Right renal cortex interstitium (tissue), 3 donors: ENCODE measurements around the gene SORBS1. TPM values are rescaled to one million over a fixed set of nuclear protein-coding genes. Genes with fewer than 3 reads are reported as not detected.

ENCODE experiments used
- DNase-seq, 3 donors: peaks; one replicate each; pipeline ENCODE4 v3.0.0-alpha.2; 2013; ENCODE audit warnings: low read depth in 3 of 3, low spot score in 2 of 3
- polyA plus RNA-seq, 3 donors: library from polyadenylated mRNA; unstranded; fragments of 120-200 nt; gene quantifications; one replicate each; pipeline ENCODE4 v1.2.1, GENCODE V29; 2013; ENCODE audit not compliant: insufficient read length in 3 of 3

Gene SORBS1
- polyA plus RNA-seq, 3 donors = 26.1 to 27.9 (median 26.6) TPM

DNA sequence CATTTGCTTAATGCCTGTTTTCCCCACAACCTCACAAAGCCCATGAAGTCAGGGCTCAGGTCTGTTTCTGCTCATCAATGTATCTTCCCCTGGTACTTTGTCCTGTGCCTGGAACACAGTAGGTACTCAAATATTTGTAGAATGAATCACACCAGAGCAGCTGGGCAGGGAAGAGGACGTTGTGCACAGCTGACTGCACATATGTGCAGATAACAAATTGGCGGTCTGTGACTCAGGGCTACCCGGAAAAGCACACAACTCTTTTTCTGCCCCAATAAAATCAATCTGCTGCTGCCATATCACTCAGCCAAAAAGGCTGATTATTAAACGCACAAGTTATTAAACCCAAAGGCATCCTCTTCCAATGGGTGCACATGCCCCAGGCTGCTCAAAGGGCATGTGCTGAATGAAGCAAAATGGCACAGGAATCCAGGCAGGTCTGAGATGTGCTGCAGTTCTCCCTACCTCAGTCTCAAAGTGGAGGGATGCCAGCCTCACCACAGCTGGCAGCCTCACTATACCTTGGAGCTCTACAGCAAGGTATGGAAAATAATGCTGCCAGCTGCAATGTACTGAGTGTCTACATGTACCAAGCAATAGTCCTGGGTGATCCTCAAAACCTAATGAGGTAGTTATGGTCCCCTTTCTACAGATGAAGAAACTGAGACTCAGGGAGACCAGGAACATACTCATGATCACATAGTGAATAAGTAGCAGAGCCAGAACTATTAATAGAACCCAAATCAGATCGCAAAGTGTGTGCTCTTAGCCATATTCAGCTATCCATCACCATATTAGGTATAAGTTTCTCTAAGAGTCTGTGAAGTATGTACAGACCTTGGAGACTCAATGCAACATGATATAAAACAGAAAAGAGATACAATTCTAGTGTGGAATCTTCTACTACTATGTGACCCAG is 43.4 kb downstream of the SORBS1 start:
- no peak for DNase-seq

DNA sequence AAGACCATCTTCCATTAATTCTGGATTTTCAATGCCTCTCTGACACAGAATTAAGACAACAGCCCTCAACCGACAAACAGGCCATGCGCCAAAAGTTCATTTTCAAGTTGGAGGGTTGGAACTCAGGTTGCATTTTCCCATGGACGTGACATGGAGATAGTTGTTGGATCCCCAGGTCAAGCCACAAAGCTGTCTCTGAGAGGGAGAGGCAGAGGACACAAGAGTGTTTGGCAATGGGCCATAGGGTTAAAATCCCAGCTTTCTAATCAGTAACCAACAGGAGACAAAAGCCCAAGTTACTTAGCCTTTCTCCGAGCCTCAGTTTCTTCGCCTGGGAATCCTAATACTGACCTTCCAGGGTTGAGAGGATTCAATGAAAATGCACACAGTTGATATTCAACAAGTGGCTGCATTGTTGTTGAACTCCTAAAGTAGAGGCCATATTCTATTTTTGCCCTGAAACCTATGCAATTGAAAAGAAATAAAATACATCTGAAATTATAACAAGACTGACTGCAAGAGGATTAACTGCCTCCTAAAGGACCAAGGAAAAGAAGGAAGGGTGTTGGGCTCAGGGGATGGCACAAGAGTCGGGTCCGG is 44.3 kb downstream of the SORBS1 start:
- no peak for DNase-seq

DNA sequence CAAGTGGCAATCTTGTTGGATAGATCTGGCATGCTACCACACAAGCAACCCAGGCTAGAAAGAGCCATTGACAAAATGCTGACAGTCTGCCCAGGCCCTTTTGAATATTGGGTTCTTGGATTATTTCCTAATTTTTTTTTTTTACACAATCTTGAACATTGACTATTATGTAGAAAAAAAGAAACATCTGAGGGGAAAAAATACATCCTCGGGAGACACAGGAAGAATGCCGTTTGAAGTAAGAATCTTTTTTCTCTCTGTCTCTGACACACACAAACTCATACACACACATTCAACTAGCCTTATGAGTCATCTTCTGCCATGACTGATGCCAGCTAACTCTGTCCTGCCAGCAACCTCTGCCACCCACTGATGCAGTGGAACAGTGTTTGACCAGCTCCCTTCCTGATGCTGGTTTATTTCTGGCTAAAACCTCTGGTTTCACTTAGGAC is 47.2 kb downstream of the SORBS1 start:
- DNase-seq = no peak

DNA sequence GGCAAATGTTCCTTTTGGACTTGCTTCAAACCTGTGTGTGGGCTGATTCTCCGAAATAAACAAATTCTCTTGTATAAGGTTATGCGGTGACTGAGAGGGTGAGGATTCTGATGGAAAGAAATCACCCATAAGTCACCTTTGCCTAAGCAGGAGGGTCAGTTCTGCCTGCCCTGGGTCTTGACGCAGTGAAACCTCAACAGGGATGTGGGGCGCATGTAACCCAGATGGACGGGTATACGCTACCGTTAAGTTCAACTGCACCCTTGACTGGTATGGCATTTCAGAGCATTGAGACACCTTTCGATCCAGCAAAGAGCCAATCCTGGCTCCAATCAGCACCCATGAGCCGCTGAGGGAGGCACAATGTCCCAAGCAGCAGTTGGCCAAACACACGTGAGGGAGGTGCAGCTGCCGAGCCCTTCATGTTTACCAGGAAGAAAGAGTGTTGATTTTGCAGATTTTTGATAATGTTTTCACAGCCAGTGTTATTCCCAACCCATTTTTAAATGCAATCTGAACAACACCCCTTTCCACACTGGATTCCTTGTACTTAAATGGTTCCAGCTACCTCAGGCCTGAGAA is 48.1 kb downstream of the SORBS1 start:
- no peak for DNase-seq

DNA sequence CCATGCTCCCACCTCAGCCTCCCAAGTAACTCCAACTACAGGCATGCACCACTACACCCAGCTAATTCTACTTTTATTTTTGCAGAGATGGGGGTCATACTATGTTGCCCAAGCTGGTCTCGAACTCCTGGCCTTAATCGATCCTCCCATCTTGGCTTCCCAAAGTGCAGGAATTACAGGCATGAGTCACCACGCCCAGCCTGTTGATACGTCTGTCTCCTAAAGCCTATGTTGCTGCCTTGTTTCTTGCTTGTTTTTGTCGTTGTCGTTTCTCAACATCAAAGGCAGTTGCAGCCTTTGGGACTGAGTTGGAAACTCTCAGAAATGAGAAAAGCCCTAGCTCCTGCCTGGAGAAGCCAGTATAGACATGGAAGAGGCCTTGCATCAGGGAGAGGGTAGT is 49.9 kb downstream of the SORBS1 start:
- DNase-seq = no peak

DNA sequence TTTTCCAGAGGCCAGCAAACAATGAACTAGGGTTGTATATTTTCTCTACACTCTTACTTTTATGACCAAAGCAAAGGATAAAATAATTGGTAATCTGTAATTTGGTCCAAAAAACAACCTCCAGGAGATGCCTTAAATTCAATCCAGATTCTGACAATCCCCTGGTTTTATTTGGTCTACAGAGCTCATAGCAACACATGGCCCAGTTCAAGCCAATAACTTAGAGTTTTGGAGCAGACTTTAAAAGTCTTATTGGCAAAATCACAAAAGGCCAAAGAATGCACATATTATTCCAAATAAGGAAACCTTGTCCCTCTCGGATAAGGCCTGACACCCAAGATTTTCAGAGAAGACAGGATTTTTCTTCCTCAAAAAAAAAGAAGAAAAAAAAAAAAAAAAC is 51.9 kb downstream of the SORBS1 start:
- no peak for DNase-seq

DNA sequence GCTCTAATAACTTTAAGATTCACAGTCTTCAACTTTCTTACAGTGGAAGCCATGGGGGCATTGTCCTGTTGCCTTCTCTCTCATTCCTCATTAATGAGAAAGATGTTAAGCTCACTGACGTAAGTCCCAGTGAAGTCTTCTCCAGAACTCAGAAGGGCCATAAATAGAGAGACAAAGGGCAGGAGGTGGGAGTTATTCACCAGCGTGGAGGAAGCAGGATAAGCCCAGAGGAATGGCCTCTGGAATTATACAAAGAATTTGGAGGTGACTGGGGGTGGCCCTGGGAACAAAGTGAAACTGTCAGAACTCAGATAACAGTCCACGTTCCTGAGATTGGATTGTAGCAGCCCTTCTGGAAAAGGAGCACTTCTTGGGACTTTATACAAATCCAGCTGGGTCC is 52.4 kb downstream of the SORBS1 start:
- DNase-seq = peak in 1 of 3 donors; percentile 31

DNA sequence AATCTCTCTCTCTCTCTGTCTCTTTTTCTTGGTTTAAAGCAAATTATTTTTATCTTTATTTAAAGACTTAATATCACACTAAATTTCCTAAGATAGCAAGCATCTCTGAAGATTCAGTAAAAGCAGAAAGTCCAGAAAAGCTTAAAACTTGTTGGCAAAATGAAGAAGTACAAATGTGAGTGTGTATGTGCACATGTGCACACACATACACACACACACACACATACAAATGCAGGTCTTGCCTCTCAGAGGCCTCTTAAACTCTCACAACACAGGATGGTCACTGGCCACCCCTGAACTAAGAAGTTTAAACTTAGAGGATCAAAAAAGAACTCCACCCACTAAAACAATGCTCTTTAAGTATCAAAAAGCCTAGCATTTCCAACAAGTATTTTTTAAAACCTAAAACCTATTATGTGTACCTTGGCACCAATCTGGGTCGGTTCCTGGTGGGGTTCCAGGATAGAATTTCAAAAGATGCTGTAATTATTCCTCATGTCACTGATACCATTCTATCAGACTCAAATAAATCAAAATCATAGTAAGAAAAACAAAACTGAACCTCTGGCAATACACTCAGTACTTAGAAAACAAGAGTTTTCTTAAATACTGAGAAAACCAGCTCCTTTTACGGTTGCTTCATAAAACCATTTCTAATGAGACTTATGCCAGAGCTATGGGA is 55.0 kb downstream of the SORBS1 start:
- no peak for DNase-seq

DNA sequence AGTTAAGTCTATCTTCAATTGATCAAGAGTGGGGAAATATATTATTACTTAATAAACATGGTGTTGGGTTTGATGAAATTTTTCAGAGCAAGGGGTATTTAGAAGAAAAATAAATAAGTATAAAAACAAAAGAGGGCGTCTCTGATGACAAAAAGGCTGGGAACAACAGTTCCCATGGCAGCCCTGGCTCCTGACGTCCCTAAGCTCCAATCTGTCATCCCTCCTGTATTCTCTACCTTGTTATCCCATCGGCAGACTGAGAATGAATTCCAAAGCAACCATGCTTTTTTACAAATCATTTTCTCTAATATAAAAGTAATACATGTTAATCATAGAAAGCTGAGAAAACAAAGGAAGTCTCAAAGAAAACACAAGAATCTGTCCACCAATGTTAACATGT is 55.5 kb downstream of the SORBS1 start:
- DNase-seq = no peak

DNA sequence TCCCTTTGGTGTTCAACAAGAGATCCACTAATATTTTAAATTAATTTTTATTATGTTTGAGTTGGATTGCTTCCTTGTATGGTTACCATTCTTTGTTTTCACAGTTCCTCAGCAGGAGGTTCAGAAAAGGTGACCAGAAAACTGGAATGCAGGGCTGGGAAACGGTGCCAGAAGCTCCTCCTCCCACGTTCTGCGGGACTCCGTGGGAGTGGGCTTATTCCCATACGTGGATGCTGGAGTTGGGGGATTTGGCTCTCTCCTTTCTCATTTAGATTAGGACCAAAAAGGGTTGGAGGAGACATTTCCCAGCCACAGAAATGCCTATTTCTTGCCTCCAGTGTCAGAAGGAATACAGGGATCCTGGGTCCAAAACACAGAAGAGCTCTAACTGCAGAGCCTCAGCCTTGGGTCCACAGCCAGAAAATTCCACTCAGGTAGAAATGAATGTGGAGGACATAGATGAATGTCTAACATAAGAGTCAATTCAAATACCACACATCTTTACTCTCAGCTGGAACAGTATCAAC is 56.0 kb downstream of the SORBS1 start:
- no peak for DNase-seq

DNA sequence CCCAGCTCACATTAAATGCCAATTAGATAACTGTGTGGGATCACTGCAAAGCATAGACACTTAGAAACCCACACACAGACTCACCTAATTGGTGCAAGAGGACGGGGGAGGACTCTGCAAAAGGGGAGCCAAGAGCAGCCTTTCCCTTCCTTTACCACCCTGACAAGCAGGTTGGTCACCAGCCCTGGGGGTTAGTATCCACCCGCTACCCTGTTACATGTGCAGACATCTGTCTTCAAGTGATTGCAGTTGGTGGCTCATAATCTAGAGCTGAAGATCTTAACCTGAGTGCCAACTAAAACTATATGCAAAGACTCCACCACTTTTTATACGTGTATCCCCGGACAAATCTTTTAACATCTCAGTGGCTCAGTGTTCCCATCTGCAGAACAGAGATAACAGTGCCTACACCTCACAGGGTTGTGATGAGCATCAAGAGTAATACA is 56.9 kb downstream of the SORBS1 start:
- DNase-seq = no peak

DNA sequence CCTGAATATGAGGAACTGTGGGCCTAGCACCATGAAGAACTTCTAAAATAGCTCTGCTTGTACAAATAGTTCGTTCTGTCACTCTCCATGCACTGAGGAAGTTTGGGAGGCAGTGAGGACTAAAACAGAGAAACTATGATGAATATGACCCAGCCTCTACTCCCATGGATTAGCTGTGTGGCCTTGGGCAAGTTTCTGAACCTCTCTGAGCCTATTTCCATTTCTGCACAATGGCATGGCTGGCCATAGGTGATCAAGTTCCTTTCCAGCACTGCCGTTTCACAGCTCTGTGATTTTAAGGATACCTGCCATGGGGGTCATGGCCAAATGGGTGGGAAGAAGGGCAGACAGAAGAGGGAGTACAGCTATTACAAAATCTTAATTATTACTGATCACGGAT is 57.6 kb downstream of the SORBS1 start:
- DNase-seq = no peak

DNA sequence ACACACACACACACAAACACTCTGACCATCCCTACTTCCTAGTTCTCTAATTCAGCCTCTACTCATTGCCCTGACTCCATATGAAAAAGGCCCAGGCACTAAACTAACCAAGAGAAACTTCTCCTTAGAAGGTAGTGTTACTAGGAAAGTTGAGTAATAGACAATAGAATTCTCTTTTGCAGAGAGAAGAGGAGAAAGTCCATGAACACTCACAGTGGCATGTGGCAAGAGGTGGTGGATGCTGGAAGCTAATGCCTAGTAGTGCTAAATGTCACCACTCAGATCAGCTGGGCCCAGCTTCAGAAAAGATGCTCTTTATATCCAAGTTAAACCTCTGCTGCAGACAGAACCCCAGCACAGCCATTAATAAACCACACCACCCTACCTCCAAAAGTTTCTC is 58.2 kb downstream of the SORBS1 start:
- no peak for DNase-seq

DNA sequence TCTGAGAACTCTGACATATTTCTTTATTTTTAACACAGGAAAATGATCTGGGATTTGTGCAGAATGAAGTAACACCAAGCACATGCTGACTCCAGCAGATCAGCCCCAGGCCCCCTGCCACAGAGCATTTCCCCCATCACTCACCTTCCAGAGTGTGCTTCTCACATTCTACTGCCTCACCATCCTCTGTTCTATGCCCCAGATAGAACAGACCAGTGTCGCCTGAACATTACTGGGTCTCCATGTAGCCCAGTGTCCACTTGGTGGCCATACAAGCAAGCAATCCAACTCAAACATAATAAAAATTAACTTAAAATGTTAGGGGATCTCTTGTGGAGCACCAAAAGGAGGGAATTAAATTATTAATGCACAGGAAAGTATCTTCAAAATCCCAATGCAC is 58.8 kb downstream of the SORBS1 start:
- DNase-seq = no peak

DNA sequence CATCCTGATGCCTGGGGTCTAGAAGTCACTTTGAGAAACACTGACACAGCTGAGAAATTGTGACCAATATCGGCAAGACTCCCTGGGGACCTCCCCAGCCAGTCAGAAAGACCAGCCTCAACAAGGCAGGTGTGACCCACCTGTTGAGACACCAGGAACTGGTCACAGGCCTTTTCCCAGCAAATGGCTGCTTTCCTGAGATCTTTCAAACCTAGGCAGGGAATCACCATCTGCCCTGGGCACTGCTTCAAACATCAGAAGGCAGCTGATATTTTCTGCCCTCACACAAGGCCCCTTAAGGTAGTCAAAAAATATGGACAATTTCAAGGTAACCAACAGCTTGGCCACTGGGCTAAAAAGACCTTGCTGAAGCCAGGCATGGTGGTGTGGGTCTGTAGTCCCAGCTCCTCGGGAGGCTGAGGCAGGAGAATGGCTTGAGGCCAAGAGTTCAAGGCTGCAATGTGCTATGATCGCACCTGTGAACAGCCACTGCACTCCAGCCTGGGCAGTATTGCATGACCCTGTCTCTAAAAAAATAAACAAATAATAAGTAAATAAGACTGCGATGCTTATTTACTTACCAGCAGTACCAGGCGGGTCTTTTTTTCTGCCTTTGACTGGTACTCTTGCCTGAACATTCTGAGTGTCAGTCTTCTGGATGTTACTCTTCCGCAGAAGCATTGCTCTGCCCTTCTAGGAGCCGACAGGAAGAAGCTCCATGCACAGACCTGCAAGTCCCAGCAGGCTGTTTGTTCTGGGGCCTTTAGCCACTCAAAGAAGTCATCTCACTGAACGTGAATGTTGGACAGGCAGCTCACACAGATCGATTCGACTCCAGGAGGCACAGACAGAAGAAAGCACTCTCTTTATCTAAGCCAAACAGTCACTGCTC is 59.7 kb downstream of the SORBS1 start:
- DNase-seq = no peak

DNA sequence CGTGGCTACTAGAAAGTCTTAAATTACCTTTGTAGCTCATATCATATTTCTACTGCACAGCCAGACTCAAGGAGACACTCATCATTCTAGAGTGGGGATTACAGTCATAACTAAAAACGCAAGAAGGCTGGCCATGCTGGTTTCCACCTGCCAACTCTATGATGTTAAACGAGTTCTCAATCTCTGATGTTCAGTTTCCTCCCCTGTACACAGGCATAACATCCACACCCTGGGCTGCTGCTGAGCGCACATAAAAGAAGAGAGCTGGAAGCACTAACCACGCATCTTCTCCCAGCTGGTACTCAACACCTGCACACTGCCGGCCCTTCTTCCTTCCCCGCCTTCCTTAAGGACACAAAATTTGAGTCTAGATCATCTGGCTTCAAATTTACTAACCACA is 60.5 kb downstream of the SORBS1 start:
- DNase-seq = no peak

DNA sequence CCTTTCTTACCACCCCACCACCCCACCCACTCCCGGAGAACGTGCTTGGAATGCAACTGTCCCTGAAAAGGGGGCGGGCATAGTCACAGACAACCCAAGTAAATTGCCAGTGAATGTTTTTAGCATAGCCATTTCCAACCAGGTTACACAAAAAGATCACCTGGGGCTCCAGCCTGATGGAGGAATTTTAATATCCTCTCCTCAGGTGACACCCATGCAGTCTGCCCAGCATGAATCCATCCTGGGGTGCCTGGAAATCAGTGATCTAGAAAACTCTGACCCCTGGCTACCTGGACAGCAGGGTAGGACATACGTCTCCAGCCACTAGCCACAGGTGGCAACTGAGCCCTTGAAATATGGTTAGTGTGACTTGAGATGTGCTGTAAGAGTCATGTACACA is 61.1 kb downstream of the SORBS1 start:
- no peak for DNase-seq

DNA sequence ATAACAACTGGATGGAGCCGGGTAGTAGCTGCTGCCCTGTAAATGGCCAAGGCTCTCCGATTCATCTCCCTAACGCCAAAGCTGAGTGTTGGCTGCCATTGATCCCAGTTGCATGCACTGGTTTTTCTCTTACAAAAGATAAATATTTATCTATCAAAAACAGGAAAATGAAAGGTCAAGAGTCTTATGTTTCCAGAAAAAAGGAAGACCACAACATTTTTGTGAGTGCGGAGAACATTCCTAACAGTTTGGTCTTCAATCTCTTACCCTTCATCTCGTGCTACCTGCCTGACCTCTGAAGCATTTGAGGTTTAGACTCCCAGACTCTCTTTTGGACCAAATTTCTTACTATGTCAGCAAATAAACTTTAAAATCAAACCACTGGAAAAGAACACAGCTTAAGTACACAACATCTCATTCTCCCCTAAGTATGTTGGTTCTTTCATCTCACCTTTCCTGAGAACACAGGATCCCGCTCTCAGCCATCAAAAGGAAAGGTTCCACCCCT is 61.6 kb downstream of the SORBS1 start:
- no peak for DNase-seq

DNA sequence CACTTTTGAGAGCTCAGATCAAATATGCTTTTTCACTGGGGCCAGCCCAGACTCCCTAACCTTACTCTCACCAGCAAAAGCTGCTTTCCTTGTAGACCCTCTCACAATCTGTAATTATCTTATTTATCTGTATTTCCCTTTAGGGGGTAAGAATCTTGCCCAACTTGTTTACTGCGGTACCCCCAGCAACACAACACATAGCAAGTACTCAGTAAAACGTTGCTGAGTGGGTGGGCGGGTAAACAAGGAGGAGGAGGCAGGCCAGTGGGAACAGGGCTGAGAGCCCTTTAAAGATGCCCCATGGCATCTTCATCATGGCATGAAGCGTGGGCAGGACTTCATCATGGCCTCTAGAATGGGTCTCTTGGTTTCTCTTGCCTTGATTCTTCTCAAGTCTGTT is 64.2 kb downstream of the SORBS1 start:
- DNase-seq = no peak
